ENCODE measurements around the gene GPR179.
"Not testable (repeated sequence)": the region's sequence is repeated elsewhere in the genome, so short reads cannot be mapped to it uniquely, and the experiment has no call there.

DNA sequence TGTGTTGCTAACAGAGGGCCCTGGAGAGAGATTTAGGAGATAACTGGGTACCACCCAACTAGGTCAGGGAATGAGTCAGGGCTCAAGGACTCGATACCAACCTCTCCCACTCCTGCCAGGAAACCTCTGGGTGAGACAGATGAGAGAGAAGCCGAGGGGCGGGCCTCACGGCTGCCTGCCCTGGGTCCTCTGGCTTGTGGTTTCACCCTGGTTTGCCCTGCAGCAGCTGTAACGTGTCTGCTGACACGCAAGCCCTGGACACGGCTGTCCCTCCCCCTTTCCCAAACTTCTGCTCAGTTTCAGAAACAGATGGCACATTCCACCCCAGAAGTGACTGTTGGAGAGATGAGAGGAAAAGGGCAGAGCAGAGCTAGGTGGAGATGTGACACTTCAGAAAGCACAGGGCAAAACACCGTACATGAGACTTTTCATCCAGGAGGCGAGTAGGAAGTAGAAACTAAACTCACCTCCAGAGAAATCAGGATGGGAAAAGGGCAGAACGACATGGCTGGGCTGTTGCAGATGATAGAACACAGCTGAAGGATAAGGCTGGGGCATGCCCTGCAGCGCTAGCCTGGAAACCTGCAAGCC lies 57.2 kb downstream of the GPR179 start:
- TF ChIP-seq, protein P1, sequence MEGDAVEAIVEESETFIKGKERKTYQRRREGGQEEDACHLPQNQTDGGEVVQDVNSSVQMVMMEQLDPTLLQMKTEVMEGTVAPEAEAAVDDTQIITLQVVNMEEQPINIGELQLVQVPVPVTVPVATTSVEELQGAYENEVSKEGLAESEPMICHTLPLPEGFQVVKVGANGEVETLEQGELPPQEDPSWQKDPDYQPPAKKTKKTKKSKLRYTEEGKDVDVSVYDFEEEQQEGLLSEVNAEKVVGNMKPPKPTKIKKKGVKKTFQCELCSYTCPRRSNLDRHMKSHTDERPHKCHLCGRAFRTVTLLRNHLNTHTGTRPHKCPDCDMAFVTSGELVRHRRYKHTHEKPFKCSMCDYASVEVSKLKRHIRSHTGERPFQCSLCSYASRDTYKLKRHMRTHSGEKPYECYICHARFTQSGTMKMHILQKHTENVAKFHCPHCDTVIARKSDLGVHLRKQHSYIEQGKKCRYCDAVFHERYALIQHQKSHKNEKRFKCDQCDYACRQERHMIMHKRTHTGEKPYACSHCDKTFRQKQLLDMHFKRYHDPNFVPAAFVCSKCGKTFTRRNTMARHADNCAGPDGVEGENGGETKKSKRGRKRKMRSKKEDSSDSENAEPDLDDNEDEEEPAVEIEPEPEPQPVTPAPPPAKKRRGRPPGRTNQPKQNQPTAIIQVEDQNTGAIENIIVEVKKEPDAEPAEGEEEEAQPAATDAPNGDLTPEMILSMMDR (conservative IDR thresholded peaks at IDR 0.05; ENCODE audit: low read length), result not testable (repeated sequence)
- not testable (repeated sequence) for TF ChIP-seq EZH2phosphoT487 (IDR thresholded peaks at IDR 0.05; ENCODE audit: borderline replicate concordance, low read depth, low read length)

Data from OCI-LY7 (cell line).